GM21737 (cell line): ENCODE measurements around the gene EFNB1.

Source experiments
- ATAC-seq: cut with Tn5 transposase; IDR thresholded peaks from one replicate; pipeline ENCODE4 v1.9.1; 2021; ENCODE audit warnings: mild to moderate bottlenecking, moderate library complexity; ENCODE audit not compliant: unreplicated experiment

Gene EFNB1

DNA sequence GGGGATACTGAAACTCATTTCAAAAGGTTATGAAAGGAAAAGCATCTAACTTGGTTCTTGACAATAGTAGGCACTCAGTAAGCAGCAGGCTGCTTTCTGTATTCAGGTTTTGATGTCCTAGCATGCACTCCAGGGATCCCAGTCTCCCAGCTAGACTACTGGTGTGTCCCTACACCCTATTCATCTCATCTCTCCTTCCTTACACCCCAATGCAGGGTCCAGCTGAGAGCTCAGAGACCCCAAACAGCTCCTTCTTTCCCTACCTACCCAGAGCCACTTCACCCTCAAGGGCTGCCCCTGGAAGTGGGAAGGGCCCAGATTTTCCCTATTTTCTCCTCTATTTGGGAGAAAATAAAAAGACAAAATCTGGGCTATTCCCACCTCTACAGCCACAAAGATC lies 1.6 kb upstream of the EFNB1 start:
- no peak for ATAC-seq

GRCh38 chrX:68827848-68828624 lies 785 bp upstream of the EFNB1 start:
- ATAC-seq, result no peak

GRCh38 chrX:68829582-68830418 lies 979 bp downstream of the EFNB1 start:
- no peak for ATAC-seq

- ATAC-seq, result no peak
These were observed 1.9 kb downstream of the EFNB1 start for GRCh38 chrX:68830419-68831404.

DNA sequence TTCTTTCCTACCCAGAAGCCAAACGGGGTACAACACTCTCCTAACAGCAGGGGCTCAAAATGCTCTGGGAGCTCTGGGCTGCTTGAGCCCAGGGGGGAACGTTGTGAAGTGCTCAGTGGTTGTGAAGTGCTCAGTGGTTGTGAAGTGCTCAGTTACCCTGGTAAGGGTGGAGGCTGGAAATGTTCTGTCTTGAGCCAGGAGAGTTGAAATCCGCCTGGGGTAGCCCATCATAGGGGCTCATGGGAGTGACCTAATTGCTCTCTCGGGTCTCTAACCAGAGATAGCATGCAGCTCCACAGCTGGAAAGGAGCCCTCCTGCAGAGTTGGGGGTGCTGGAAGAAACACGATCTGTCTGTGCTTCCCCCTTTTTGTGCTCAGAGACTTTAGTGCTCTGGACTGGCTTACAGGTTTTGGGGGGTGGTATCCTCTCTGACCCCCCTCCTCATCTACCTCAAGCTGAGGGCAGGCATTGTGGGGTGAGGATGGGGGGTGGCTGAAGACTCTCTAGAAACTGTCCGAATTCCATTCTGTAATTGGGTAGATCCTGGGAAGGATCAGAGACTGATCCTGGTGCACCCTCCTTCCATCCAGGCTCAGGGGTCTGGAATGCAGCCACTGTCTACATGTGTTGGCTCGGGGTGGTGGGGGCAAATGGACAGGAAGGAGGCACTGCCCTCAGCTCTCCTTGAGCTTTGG lies 2.7 kb downstream of the EFNB1 start:
- ATAC-seq, result no peak

DNA sequence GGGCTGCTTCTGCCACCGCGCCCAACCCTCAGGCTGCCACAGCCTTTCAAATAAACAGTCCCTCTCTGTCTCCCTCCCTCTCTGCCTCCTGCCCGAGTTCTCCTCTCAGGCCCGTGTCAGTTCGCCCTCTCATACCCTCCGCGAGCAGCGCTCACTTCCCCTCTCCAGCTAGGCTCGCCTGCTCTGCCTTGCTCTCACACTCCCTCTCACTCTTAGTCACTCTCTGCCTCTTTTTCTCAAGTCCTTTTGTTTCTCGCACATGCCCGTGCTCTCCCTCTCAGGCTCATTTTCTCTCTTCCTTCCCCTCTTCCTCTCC lies 3.2 kb downstream of the EFNB1 start:
- ATAC-seq, result no peak

GRCh38 chrX:68832516-68833447 lies 4.0 kb downstream of the EFNB1 start:
- no peak for ATAC-seq

- ATAC-seq, result no peak
These were observed 4.6 kb downstream of the EFNB1 start for GRCh38 chrX:68833448-68833805.

DNA sequence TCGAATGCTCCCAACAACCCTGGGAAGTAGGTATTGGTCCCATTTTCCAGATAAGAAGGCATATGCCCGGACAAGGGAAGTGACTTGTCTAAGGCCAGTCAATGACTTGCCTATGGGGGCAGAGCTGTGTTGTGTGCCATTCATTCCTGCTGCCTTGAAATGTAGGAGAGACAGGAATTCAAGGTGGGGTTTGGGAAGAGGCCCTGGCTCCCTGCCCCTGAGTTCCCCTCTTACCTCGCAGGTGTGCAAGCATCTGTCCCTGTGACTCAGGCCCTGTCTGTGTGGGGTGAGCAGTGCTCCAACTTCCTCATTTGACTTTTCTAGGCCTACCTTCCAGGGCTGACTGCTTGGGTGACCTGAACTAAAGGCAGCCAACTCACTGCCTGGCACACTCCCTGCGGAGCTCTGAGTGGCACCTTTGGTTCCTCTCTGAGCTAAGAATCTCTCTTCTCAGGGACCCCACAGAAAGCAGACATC lies 5.1 kb downstream of the EFNB1 start:
- no peak for ATAC-seq

DNA sequence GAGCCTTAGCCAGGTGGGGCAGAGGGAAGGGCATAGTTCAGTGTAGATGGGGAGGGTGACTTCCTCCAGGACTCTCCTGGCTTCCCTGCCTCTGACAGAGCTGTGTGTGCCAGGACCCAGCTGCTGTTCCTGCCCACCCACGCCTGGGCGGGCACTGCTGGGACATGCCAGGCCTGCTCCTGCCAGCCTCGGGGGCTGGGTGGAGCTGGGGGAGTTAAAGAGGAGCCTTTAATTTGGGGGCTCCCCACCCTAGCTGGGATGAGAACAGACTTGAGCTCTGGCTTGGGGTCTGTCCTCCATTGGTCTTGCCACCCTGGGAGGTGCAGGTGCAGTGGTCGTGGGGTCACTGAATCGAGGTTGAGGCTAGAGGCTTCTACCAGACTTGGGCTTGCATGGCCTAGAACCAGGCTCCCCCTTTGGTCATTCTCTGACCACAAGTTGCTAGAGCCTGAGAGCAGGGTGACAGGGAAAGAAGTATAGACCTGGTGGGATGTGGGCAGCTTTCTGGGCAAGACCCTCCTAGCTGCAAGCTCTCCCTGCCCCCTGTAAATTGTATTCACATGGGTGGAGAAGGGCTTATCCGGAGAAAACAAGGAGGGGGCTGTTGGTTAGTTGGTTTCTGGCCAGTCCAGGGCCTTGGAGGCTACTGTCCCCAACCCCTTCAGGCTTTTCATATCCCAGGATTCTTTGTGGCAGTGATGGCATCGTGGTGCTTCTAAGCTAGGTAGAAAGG lies 5.7 kb downstream of the EFNB1 start:
- ATAC-seq, result no peak

- ATAC-seq, result no peak
These were observed 6.3 kb downstream of the EFNB1 start for GRCh38 chrX:68835104-68835442.

- no peak for ATAC-seq
These were observed 6.6 kb downstream of the EFNB1 start for GRCh38 chrX:68835468-68835867.

GRCh38 chrX:68837119-68837518 lies 8.3 kb downstream of the EFNB1 start:
- ATAC-seq, result no peak

DNA sequence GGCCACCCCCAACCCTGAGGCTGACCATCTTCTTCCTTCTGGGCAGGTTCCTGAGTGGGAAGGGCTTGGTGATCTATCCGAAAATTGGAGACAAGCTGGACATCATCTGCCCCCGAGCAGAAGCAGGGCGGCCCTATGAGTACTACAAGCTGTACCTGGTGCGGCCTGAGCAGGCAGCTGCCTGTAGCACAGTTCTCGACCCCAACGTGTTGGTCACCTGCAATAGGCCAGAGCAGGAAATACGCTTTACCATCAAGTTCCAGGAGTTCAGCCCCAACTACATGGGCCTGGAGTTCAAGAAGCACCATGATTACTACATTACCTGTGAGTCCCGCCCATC lies 9.7 kb downstream of the EFNB1 start:
- no peak for ATAC-seq

DNA sequence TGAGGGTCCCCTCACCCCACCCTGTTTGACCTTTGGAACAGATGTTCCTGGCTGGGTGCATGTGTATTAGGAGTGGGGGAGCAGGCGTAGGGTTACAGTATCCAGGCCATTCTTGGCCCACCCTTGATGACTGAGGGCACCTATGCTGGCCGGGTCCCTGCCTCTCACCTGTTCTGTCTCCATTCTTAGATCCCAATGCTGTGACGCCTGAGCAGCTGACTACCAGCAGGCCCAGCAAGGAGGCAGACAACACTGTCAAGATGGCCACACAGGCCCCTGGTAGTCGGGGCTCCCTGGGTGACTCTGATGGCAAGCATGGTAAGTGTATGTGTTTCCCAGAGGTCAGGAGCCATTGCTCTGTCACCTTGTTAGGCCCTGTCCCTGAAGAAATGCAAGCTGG lies 10.9 kb downstream of the EFNB1 start:
- no peak for ATAC-seq

GRCh38 chrX:68840256-68840655 lies 11.4 kb downstream of the EFNB1 start:
- ATAC-seq, result no peak

GRCh38 chrX:68841251-68842049 lies 12.6 kb downstream of the EFNB1 start:
- no peak for ATAC-seq

- ATAC-seq, result no peak
These were observed 13.5 kb downstream of the EFNB1 start for GRCh38 chrX:68842351-68842750.
